ENCODE results near the gene AP3M1.

The AP3M1 gene

DNA sequence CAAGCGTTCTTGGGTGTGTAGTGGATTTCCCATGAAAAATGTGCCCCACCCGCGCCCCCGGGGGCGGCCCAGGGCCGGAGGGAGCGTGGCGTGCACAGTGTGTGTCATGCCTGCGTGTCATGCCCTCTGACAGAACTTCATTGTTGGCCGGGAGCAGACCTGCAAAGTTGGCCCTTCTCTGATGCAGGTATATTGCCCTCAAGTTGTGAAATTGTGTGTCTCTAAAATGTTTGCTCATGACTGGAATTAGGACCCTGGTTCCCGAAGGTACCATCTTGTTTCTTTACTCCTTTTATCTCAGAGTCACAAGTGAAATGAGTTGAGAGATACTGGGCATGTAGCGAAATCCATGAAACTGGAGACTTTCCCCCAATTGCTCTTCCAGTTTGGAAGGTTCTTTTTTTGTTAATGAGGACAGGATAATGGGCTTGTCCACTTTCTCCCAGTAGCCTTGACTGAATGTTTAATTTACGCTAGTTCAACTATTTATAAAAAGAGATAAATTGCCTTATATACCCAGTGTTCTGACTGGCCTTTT, 26.6 kb upstream of the AP3M1 start:
- peaks cover 24% of the 10 kb centered on the region for H3K4me1 ChIP-seq (ENCODE audit: control insufficient read depth, insufficient read depth, low read length)
- no peaks in the 10 kb centered on the region for H3K9me3 ChIP-seq (ENCODE audit: control insufficient read depth, insufficient read depth, low read depth, low read length)
- no peaks in the 10 kb centered on the region for H3K36me3 ChIP-seq (ENCODE audit: control insufficient read depth, insufficient read depth, low read length)
- no peaks in the 10 kb centered on the region for H3K27me3 ChIP-seq (ENCODE audit: control insufficient read depth, insufficient read depth, low read length)
- peak overlapping the region; percentile 91 for H3K4me3 ChIP-seq (ENCODE audit: low read depth, low read length)
- peak overlapping the region; percentile 80 for H3K27ac ChIP-seq (ENCODE audit: low read depth, low read length)
- peak overlapping the region; percentile 92 for H3K9ac ChIP-seq (ENCODE audit: low read length)

DNA sequence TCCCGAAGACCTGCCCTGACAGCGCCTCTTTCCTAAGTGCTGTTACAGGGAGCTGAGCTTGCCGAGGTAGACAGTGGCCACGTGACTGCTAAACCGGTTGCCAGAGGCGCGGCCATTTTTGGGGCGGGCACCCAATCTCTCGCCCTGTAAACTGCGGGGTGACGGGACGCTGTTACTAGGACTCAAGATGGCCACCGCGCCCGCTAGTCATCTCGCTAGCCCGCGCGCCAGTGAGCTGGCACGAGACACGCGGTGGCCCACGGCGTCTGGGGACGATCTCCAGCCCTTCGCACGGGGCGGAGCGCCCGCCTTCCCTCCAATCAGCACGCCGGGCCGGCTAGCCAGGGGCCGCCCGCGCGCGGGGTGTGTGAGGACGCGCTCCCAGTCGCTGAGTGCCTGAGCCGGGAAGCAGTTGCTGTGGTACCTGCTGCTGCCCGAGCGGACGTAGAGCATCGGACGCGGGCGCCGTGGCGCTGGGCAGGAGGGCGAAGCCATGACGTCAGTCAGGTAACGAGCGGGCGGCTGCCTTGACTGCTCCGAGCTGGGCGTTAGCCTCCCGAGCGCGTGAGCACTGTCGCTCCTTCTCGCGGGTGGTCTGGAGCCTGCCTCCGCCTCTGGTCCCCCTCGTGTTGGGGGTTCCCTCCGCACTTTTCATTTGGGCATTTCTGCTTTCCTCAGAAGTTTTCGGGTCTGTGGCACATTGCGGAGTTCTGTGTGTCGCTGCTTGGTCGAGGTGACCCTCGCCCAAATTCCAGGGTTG, 25.9 kb upstream of the AP3M1 start:
- peak overlapping the region; percentile 92 for H3K9ac ChIP-seq (ENCODE audit: low read length)

GRCh38 chr10:74175510-74176379, 25.1 kb upstream of the AP3M1 start:
- Histone ChIP-seq H3K36me3 (ENCODE audit: control insufficient read depth, insufficient read depth, low read length) (no peaks in the 10 kb centered on the region), H3K4me3 (ENCODE audit: low read depth, low read length) (peak overlapping the region; percentile 91), H3K9me3 (ENCODE audit: control insufficient read depth, insufficient read depth, low read depth, low read length) (no peaks in the 10 kb centered on the region), H3K4me1 (ENCODE audit: control insufficient read depth, insufficient read depth, low read length) (peaks cover 15% of the 10 kb centered on the region), H3K9ac (ENCODE audit: low read length) (peak overlapping the region; percentile 92), H3K27ac (ENCODE audit: low read depth, low read length) (peak overlapping the region; percentile 80), H3K27me3 (ENCODE audit: control insufficient read depth, insufficient read depth, low read length) (no peaks in the 10 kb centered on the region)

More for the DNA sequence above, 25.9 kb upstream of the AP3M1 start:
- Histone ChIP-seq H3K4me1 (ENCODE audit: control insufficient read depth, insufficient read depth, low read length) (peaks cover 21% of the 10 kb centered on the region), H3K27ac (ENCODE audit: low read depth, low read length) (peak overlapping the region; percentile 80), H3K36me3 (ENCODE audit: control insufficient read depth, insufficient read depth, low read length) (no peaks in the 10 kb centered on the region), H3K9me3 (ENCODE audit: control insufficient read depth, insufficient read depth, low read depth, low read length) (no peaks in the 10 kb centered on the region), H3K4me3 (ENCODE audit: low read depth, low read length) (peak overlapping the region; percentile 91), H3K27me3 (ENCODE audit: control insufficient read depth, insufficient read depth, low read length) (no peaks in the 10 kb centered on the region)

GRCh38 chr10:74174521-74174920, 23.9 kb upstream of the AP3M1 start:
- Histone ChIP-seq H3K27me3 (ENCODE audit: control insufficient read depth, insufficient read depth, low read length) (no peaks in the 10 kb centered on the region), H3K4me1 (ENCODE audit: control insufficient read depth, insufficient read depth, low read length) (peaks cover 15% of the 10 kb centered on the region), H3K9me3 (ENCODE audit: control insufficient read depth, insufficient read depth, low read depth, low read length) (no peaks in the 10 kb centered on the region), H3K36me3 (ENCODE audit: control insufficient read depth, insufficient read depth, low read length) (no peaks in the 10 kb centered on the region), H3K27ac (ENCODE audit: low read depth, low read length) (no peak overlapping the region), H3K4me3 (ENCODE audit: low read depth, low read length) (no peak overlapping the region), H3K9ac (ENCODE audit: low read length) (no peak overlapping the region)

DNA sequence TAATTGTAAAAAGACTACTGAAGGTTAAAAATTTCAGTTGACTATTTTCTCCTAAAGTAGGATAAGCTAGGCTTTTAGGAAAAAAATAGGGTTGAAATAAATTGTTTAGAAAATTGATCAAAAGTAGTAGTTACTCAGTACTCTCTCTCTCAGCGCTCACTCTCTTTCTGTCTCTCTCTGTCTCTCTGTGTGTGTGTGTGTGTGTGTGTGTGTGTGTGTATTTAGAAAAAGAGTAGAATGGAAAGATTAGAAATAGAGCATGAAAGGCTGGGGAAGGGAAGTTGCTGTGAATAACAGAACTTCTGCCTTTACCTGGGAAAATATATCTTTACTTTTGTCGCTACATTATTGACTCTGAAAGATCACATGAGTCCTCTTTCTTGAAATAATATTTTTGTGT, 21.0 kb upstream of the AP3M1 start:
- Histone ChIP-seq H3K27me3 (ENCODE audit: control insufficient read depth, insufficient read depth, low read length) (no peaks in the 10 kb centered on the region), H3K4me1 (ENCODE audit: control insufficient read depth, insufficient read depth, low read length) (peaks cover 2% of the 10 kb centered on the region; the same call in 1 of the 2 replicates)

DNA sequence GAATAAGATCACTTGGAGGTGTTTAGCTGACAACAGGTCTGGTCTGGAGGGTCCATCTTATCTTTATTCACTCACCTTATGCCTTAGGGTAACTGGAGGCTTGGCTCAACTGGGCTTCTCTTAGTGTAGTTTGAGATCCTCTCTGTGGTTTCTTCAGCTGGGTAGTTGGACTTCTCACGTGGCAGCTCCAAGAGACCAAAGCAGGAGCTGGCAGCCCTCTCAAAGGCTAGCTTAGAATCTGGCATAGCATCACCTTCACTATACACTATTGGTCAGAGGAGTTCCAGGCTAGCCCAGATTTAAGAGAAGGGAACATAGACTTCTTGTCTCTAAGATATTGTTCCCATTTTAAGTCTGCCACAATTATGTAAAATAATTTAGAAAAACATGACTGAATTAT, 16.8 kb upstream of the AP3M1 start:
- Histone ChIP-seq H3K27me3 (ENCODE audit: control insufficient read depth, insufficient read depth, low read length) (no peaks in the 10 kb centered on the region), H3K4me3 (ENCODE audit: low read depth, low read length) (no peak overlapping the region), H3K9ac (ENCODE audit: low read length) (no peak overlapping the region), H3K4me1 (ENCODE audit: control insufficient read depth, insufficient read depth, low read length) (peaks cover 5% of the 10 kb centered on the region; the same call in 1 of the 2 replicates), H3K9me3 (ENCODE audit: control insufficient read depth, insufficient read depth, low read depth, low read length) (no peaks in the 10 kb centered on the region), H3K27ac (ENCODE audit: low read depth, low read length) (no peak overlapping the region), H3K36me3 (ENCODE audit: control insufficient read depth, insufficient read depth, low read length) (no peaks in the 10 kb centered on the region)

More for the DNA sequence above, 21.0 kb upstream of the AP3M1 start:
- no peaks in the 10 kb centered on the region for H3K9me3 ChIP-seq (ENCODE audit: control insufficient read depth, insufficient read depth, low read depth, low read length)
- H3K4me3 ChIP-seq (ENCODE audit: low read depth, low read length), result no peak overlapping the region
- H3K36me3 ChIP-seq (ENCODE audit: control insufficient read depth, insufficient read depth, low read length), result no peaks in the 10 kb centered on the region
- no peak overlapping the region for H3K9ac ChIP-seq (ENCODE audit: low read length)
- H3K27ac ChIP-seq (ENCODE audit: low read depth, low read length), result no peak overlapping the region

- no peak overlapping the region for H3K4me3 ChIP-seq (ENCODE audit: low read depth, low read length)
- H3K9me3 ChIP-seq (ENCODE audit: control insufficient read depth, insufficient read depth, low read depth, low read length), result no peaks in the 10 kb centered on the region
- H3K4me1 ChIP-seq (ENCODE audit: control insufficient read depth, insufficient read depth, low read length), result peaks cover 5% of the 10 kb centered on the region; the same call in 1 of the 2 replicates
- no peak overlapping the region for H3K27ac ChIP-seq (ENCODE audit: low read depth, low read length)
- no peak overlapping the region for H3K9ac ChIP-seq (ENCODE audit: low read length)
- H3K27me3 ChIP-seq (ENCODE audit: control insufficient read depth, insufficient read depth, low read length), result no peaks in the 10 kb centered on the region
- peaks cover 4% of the 10 kb centered on the region; the same call in 1 of the 2 replicates for H3K36me3 ChIP-seq (ENCODE audit: control insufficient read depth, insufficient read depth, low read length)
Measured at GRCh38 chr10:74165530-74165901, 14.9 kb upstream of the AP3M1 start.

DNA sequence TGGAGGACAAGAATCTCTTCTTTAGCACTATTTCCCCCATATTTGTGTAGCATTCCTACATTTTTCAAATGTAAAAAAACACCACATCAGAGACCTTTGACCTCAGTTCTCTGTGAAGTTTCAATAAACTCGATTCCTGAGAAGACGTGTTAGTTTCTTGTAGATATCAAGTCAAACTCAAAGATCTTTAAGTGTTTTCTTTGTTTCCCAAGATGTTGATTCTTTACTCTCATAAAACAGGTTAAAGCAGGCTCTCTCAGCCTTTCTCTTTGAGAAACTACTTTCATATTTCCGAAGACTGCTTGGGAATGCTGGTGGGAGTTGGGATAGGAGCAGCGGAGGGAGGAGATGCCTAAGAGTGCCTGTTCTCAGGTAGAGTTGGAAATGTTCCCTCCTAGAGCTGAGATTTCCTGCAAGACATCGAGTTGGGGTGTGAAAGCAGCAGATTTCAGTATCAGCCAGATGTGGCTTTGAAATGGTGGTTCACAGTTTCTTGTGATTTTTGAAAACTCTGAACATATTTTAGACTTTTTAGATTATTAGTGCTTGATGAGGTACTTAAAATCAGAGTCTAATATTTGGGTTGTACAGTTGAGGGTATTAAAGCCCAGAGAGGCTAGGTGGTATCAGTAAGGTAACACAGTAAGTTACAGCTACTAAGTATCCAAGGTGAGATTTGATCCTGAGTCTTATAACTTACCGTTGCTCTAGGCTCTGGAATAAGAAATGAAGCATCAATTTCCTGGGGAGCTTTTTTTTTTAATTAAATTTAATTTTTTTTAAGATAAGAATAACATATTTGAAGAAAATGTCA, 14.3 kb upstream of the AP3M1 start:
- Histone ChIP-seq H3K27ac (ENCODE audit: low read depth, low read length) (no peak overlapping the region), H3K36me3 (ENCODE audit: control insufficient read depth, insufficient read depth, low read length) (peaks cover 4% of the 10 kb centered on the region; the same call in 1 of the 2 replicates), H3K9me3 (ENCODE audit: control insufficient read depth, insufficient read depth, low read depth, low read length) (no peaks in the 10 kb centered on the region), H3K4me3 (ENCODE audit: low read depth, low read length) (no peak overlapping the region), H3K27me3 (ENCODE audit: control insufficient read depth, insufficient read depth, low read length) (no peaks in the 10 kb centered on the region), H3K9ac (ENCODE audit: low read length) (no peak overlapping the region), H3K4me1 (ENCODE audit: control insufficient read depth, insufficient read depth, low read length) (peaks cover 8% of the 10 kb centered on the region; the same call in 1 of the 2 replicates)

DNA sequence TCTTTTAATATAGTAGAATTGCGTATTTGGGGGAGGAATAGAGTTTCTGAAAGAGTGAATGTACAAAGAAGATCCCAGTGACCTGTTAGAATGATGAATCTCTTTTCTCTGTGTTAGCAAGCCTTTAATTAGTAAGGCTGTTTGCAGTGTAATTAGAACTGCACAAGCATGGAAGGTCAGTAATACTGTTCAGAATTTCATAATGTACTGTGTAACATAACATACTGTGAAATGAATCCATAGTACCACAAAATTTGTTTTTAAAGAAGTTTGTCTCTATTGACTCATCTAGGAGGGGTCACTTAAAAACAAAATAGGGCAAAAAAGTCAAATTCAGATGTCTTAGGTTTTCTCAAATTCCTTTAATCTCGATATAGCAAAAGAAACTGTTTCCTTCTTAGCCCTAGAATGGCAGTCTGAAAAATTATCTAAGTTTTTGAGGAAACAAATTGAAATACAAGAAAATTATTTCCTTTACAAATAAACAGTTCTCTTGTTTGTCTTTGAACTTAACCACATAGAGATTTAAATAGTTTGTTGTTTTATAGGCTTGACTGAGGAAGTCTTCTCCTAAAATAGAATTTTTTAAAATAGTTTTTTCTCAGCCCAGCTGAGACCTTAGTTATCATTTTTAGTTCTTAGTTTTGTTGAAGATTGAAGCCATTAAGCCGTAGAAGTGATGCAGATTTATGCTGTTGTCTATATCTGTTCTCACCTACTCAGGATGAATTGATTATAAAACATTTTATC, 12.9 kb upstream of the AP3M1 start:
- Histone ChIP-seq H3K27ac (ENCODE audit: low read depth, low read length) (no peak overlapping the region), H3K9me3 (ENCODE audit: control insufficient read depth, insufficient read depth, low read depth, low read length) (no peaks in the 10 kb centered on the region), H3K4me3 (ENCODE audit: low read depth, low read length) (no peak overlapping the region), H3K9ac (ENCODE audit: low read length) (no peak overlapping the region), H3K36me3 (ENCODE audit: control insufficient read depth, insufficient read depth, low read length) (peaks cover 4% of the 10 kb centered on the region; the same call in 1 of the 2 replicates), H3K27me3 (ENCODE audit: control insufficient read depth, insufficient read depth, low read length) (no peaks in the 10 kb centered on the region), H3K4me1 (ENCODE audit: control insufficient read depth, insufficient read depth, low read length) (peaks cover 8% of the 10 kb centered on the region; the same call in 1 of the 2 replicates)

DNA sequence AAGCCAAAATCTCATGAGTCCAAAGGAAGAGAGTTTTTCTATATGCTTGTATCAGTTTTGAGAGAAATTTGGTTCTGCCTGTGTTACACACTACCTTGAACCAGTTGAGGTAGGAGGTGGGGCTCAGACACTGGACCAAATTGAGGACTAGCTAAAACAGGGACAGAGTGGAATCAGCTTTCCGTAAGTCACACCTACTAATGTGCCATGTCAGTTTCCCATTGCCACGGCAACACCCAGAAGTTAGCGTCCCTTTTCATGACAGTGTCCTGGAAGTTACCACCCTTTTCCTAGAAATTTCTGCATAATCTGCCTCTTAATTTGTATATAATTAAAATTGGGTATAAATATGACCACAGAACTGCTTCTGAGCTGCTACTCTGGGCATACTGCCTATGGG, 9.4 kb upstream of the AP3M1 start:
- H3K27me3 ChIP-seq (ENCODE audit: control insufficient read depth, insufficient read depth, low read length), result no peaks in the 10 kb centered on the region
- no peak overlapping the region for H3K4me3 ChIP-seq (ENCODE audit: low read depth, low read length)
- H3K36me3 ChIP-seq (ENCODE audit: control insufficient read depth, insufficient read depth, low read length), result peaks cover 4% of the 10 kb centered on the region; the same call in 1 of the 2 replicates
- peaks cover 8% of the 10 kb centered on the region; the same call in 1 of the 2 replicates for H3K4me1 ChIP-seq (ENCODE audit: control insufficient read depth, insufficient read depth, low read length)
- H3K27ac ChIP-seq (ENCODE audit: low read depth, low read length), result no peak overlapping the region
- H3K9me3 ChIP-seq (ENCODE audit: control insufficient read depth, insufficient read depth, low read depth, low read length), result no peaks in the 10 kb centered on the region
- H3K9ac ChIP-seq (ENCODE audit: low read length), result no peak overlapping the region
